Retina (tissue), 1 donor: ENCODE data around the gene KIAA1549.
"Not testable (repeated sequence)": the region's sequence is repeated elsewhere in the genome, so short reads cannot be mapped to it uniquely, and the experiment has no call there.

Source experiments
- DNase-seq: peaks from one replicate; pipeline ENCODE4 v3.0.0-alpha.2; 2016

The KIAA1549 gene

DNA sequence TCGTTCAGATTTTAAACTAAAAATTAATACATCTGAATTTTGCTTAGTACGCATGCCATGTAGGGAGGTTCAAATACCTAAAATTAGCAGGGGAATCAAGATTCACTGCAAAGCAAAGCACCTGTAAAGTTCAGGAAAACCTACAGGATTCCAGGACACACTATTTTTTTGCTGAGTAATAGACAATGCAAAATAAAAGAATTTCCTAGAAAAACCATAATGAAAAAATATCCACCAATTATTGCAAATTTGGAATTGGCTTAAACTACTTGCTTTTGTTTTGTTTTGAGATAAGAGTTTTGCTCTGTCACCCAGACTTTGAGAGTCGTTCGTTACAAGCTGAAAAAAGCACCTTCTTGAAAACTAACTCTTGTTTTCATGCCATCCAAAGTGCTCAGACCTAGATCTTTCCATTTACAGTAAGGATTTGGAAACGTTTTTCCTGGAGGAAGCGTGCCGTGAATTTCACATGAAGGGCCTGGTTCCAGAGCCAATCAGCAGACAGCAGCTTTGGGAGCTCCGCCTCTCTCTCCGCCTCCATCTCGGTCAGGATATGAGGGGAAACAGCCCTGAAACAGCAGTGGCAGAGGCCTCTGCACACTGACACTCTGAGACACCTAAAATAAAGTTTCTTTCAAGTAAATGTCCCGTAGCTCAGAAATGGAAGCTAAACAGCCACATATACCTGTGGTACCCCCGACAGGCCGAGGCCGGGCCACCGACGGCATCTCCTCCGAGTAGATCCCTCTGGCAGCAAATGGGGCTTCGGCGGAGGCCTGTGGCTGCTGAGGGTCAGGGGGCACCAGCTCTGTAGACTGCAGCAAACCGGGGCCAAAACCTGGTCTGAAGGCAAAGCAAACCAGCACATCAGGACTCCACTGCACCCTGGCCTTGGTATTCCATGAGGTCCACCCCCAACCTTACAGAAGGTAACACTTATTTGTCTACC lies 137.3 kb downstream of the KIAA1549 start:
- DNase-seq: no peak

GRCh38 chr7:138842111-138842510 lies 139.1 kb downstream of the KIAA1549 start:
- no peak for DNase-seq

GRCh38 chr7:138838166-138838565 lies 143.0 kb downstream of the KIAA1549 start:
- DNase-seq: no peak

DNA sequence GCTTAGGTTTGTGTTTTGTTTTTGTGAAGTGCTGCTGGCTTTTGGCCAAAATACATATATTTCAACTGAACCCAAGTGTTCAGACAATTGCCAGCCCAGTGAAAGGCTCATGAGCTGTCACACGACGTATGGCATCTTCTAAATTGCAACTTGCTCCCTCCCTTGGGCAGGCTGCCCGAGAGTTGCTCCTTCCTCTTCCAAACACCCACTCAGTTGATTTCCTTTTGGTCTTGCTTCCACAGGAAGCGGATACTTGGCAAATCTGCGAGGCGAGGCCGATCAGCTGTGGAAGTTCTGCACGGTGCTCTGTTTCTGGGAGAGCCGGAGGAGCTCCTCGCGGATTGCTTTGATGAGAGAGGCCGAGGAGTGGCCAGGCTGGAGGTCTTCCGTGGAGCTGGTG lies 143.6 kb downstream of the KIAA1549 start:
- no peak for DNase-seq

DNA sequence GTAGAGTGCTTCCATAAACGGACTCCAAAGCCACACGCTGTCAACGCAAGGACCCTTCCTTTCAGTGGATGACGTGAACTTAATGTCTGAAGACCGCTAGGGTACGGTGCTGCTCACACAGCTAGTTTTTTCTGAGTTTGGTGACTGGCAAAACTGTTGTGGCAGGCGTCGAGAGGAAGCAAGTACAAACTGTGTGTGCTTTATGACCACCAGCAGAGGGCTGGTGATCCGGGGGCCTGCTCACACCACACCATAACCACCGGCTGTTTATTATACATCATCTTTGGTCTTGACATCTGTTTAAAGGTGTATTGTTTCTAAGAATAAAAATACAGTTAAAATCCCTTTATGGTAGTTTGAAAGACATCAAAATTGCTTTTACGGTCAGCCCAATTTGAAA lies 146.1 kb downstream of the KIAA1549 start:
- DNase-seq: no peak

DNA sequence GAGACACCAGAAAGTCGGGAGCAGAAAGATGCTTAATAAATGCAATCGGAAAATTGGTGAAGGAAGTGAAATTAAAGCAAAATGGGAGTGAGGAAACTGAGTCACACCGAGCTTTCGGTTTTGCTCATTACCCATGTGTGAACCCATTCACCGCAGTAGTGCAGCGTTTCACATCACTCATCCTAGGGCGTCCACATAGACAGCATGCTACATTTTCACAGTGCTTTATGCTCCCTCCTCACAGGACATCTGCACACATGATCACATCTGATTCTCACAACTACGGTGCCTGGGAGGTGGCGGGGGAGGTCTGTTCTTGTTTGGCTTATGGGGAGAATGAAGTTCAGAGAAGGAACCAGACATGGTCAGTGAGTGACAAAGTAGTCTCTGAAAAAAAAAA lies 146.6 kb downstream of the KIAA1549 start:
- DNase-seq: no peak

- no peak for DNase-seq
These were observed 147.6 kb downstream of the KIAA1549 start for GRCh38 chr7:138833596-138833995.

DNA sequence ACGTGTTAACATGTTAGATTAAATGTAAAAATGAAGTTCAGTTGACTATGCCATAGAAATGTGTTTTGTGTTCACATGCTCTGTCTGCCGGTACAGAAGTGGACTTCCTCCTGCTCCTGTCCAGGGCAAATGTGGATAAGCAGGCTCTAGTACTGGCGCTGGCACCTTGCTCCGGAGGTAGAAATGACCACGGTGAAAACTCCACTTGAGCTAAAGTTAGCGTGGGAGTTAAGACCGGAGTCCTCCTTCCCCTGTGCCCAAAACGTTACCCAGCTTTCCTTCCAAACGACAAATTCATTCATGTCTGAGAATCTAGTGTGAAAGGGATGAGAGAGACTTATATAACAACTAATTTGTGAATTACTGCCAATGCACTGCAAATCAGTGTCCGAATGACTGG lies 148.2 kb downstream of the KIAA1549 start:
- DNase-seq: no peak

GRCh38 chr7:138829335-138829734 lies 151.9 kb downstream of the KIAA1549 start:
- DNase-seq: no peak

- DNase-seq: no peak
These were observed 152.9 kb downstream of the KIAA1549 start for GRCh38 chr7:138828302-138828701.

- peak; percentile 11 for DNase-seq
These were observed 156.0 kb downstream of the KIAA1549 start for GRCh38 chr7:138825049-138825721.

- DNase-seq: no peak
These were observed 158.2 kb downstream of the KIAA1549 start for GRCh38 chr7:138822867-138823535.

GRCh38 chr7:138821912-138822311 lies 159.3 kb downstream of the KIAA1549 start:
- no peak for DNase-seq

DNA sequence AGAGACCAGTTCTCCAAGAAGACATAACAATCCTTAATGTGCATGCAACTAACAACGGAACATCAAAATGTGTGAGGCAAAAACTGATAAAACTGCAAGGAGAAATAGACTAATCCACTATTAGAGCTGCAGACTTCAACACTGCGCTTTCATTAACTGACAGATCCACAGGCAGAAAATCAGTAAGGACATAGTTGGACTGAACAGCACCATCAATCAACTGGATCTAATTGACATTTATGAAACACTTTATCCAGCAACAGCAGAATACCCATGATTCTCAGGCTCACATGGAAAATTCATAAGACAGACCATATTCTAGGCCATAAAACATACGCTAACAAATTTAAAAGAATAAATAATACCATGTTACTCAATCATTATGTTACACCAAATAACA lies 161.6 kb downstream of the KIAA1549 start:
- DNase-seq: no peak

DNA sequence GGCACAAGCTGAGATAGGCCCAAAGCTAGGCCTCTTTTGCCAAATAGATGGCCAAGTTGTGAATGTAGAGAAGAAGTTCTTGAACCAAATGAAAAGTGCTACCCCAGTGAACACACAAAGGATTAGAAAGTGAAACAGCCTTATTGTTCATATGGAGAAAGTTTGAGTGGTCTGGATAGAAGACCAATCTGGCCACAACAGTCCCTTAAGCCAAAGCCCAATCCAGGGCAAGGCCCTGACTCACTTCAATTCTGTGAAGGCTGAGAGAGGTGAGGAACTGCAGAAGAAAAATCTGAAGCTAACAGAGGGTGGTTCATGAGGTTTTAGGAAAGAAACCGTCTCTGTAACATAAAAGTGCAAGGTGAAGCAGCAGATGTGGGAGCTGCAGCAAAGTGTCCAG lies 164.5 kb downstream of the KIAA1549 start:
- no peak for DNase-seq

DNA sequence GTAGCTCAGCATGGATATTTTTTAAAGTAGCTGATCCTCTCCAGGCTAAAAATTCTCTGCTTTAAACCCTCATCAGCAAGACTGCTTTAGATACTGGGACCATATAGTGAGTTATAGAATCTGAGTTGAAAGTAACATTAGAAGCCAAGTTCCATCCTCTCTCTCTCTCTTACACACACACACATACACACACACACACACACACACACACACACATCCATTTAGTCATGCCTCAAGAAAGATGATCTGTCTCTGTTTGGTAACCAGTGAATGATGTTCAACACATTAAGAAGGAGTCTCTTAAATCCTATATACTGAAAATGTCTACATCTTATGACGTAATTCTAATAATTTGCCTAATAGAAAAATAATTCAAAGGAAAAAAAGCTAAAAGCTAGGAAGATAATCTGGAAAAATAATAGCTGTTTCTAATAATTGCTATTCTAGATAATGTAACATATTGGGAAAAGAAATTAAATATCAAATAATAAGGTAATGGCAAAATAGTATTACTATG lies 166.3 kb downstream of the KIAA1549 start:
- no peak for DNase-seq

DNA sequence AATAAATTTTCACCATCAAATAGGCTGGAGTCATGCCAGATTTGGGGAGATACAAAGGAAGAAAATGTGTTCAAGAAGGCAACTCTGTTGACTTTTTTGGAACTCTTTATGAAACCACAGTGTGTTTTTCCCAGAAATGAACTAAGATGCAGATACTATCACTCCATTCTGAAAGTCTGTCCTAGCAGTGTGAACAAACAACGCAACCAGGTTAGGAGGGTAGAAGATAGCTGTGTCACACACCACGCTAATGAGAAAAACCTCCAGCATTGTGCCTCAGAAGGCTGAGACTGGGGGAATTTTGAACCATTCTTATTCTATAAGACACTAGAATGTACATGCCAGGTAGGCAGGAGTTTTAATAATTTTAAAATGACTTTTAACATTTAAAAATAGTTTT lies 167.2 kb downstream of the KIAA1549 start:
- DNase-seq: no peak

DNA sequence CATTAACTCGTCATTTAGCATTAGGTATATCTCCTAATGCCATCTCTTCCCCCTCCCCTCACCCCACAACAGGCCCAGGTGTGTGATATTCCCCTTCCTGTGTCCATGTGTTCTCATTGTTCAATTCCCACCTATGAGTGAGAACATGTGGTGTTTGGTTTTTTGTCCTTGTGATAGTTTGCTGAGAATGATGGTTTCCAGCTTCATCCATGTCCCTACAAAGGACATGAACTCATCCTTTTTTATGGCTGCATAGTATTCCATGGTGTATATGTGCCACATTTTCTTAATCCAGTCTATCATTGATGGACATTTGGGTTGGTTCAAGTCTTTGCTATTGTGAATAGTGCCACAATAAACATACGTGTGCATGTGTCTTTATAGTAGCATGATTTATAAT lies 169.9 kb downstream of the KIAA1549 start:
- not testable (repeated sequence) for DNase-seq

- no peak for DNase-seq
These were observed 171.8 kb downstream of the KIAA1549 start for GRCh38 chr7:138809346-138809745.

GRCh38 chr7:138804618-138805017 lies 176.6 kb downstream of the KIAA1549 start:
- no peak for DNase-seq

- no peak for DNase-seq
These were observed 178.5 kb downstream of the KIAA1549 start for GRCh38 chr7:138802706-138803105.

- DNase-seq: no peak
These were observed 179.9 kb downstream of the KIAA1549 start for GRCh38 chr7:138801256-138801655.

DNA sequence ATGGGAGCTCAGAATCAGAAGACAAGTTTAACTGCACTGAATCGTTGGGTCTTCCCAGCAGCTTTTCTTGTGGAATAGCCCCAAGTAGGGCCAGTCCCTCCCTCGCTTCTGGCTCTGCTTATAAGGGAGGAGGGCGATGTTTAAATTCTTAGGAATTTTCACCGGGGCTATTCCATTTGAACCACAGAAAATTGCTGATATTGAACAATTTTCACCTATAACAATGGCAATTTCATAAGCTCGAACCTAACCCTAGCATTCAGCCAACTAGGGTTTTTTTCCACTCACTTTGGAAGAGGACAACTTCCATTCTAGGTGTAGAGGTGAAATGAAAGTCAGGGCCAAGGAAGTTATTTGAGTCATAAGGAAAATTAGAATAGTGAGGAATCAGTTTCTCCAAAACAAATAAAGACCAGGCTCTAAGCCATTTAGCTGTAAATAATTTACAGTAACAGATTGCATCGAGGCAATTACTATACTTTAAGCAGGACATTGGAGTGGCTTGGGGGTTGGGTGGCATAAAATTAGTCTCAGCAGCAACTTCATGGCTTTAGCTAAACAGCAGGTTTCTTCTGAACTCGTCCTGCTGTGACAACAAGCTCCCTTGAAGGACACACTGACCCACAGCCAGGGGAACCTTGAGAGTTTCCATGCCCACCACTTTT lies 181.7 kb downstream of the KIAA1549 start:
- no peak for DNase-seq
